Caco-2 (cell line): ENCODE measurements around the gene ATP13A1. TPM values are rescaled to one million over a fixed set of nuclear protein-coding genes. Genes with fewer than 3 reads are reported as not detected.

Source experiments
- BruUV-seq: library from RNA; stranded (reverse); fragments of 400-500 nt; replicated peaks from 2 replicates; lab custom pipeline; 2021; lab: Mats Ljungman, UMichigan
- CTCF ChIA-PET: fragments of 300-600 bp; sonication (Branson Sonifier 250); formaldehyde crosslinking; loops from one replicate; lab custom pipeline; 2022; ENCODE audit warnings: antibody characterized with exemption; lab: Charles Lee
- POLR2A ChIA-PET: fragments of 300-600 bp; sonication (Branson Sonifier 250); formaldehyde crosslinking; loops from one replicate; lab custom pipeline; 2022; ENCODE audit warnings: antibody characterized with exemption; lab: Charles Lee
- DNase-seq, 2 experiments: peaks; one replicate each; pipeline versions ENCODE4 v3.0.0 to v3.0.0-alpha.2; 2020 to 2022
- H3K27me3 ChIP-seq: replicated peaks from 2 replicates; pipeline ENCODE4 v1.6.0; 2011; ENCODE audit warnings: low read length; ENCODE audit not compliant: control insufficient read depth, insufficient read depth
- H3K36me3 ChIP-seq: 2 replicates; pipeline ENCODE4 v1.5.1; 2011; ENCODE audit warnings: low read length; ENCODE audit not compliant: control insufficient read depth, insufficient read depth
- H3K4me1 ChIP-seq: fragments of 250-450 bp; sonication (Bioruptor Pico); 2 replicates; pipeline ENCODE4 v1.5.1; 2020; ENCODE audit warnings: mild to moderate bottlenecking
- H3K4me3 ChIP-seq: 2 replicates; pipeline ENCODE4 v1.5.1; 2011; ENCODE audit warnings: low read depth, mild to moderate bottlenecking, control low read depth, low read length
- H3K9me3 ChIP-seq: fragments of 250-450 bp; sonication (Bioruptor Pico); 2 replicates; pipeline ENCODE4 v1.5.1; 2020; ENCODE audit warnings: mild to moderate bottlenecking, moderate library complexity
- H3K27ac Mint-ChIP-seq: one replicate; pipeline ENCODE4 v1.8.0; 2022; ENCODE audit warnings: mixed read lengths; ENCODE audit not compliant: unreplicated experiment
- H3K27me3 Mint-ChIP-seq: one replicate; pipeline ENCODE4 v1.8.0; 2022; ENCODE audit warnings: mixed read lengths; ENCODE audit not compliant: insufficient read depth, unreplicated experiment
- H3K36me3 Mint-ChIP-seq: one replicate; pipeline ENCODE4 v1.8.0; 2022; ENCODE audit warnings: mild to moderate bottlenecking, mixed read lengths; ENCODE audit not compliant: insufficient read depth, unreplicated experiment
- H3K4me1 Mint-ChIP-seq: one replicate; pipeline ENCODE4 v1.8.0; 2022; ENCODE audit warnings: low read depth, mixed read lengths; ENCODE audit not compliant: unreplicated experiment
- H3K4me3 Mint-ChIP-seq: one replicate; pipeline ENCODE4 v1.8.0; 2022; ENCODE audit warnings: mild to moderate bottlenecking, moderate library complexity, mixed read lengths; ENCODE audit not compliant: unreplicated experiment
- H3K9me3 Mint-ChIP-seq: one replicate; pipeline ENCODE4 v1.8.0; 2022; ENCODE audit warnings: mixed read lengths; ENCODE audit not compliant: unreplicated experiment
- intact Hi-C: fragments of 100-400 bp; cut with micrococcal nuclease; formaldehyde crosslinking; loops from one replicate; pipeline ENCODE4 v1.10.0; 2022; ENCODE audit not compliant: unreplicated experiment
- total RNA-seq: library from RNA; stranded (reverse); gene quantifications from 2 replicates; pipeline ENCODE4 v1.2.3, GENCODE V29; 2022
- TF ChIP-seq, protein P1 (sequence below), 2 experiments: fragments of 200-600 bp in 1 of 2; IDR thresholded peaks; 1 replicate in 1 of 2; 2 replicates in 1 of 2; pipeline versions ENCODE4 v1.5.1 to v1.8.0; 2011 to 2022; ENCODE audit warnings: antibody characterized with exemption in 1 of 2, control low read depth in 1 of 2, inconsistent platforms in 1 of 2, low read depth in 1 of 2, low read length in 1 of 2, mild to moderate bottlenecking in 1 of 2, moderate library complexity in 1 of 2; ENCODE audit not compliant: insufficient read depth in 1 of 2, severe bottlenecking in 1 of 2, unreplicated experiment in 1 of 2

Gene ATP13A1
- total RNA-seq, 1 experiment from 2014 or later, result 83.0 TPM

DNA sequence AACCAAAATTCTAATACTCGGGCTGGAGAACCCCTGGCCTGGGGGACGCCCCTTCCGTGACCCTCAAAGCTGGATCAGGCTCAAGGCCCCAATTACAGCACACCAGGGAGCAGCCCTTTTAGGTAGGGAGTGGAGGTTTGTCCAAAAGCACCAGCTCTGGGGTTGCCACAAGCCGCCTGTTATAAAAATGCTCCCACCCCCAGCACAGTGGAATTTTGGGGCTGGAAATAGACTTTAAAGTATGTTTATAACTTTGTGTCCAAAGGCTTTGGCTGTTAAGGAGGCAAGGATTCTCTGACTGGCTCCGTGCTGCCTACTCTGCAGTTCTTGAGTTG, 19.5 kb downstream of the ATP13A1 start:
- TF ChIP-seq, protein P1, sequence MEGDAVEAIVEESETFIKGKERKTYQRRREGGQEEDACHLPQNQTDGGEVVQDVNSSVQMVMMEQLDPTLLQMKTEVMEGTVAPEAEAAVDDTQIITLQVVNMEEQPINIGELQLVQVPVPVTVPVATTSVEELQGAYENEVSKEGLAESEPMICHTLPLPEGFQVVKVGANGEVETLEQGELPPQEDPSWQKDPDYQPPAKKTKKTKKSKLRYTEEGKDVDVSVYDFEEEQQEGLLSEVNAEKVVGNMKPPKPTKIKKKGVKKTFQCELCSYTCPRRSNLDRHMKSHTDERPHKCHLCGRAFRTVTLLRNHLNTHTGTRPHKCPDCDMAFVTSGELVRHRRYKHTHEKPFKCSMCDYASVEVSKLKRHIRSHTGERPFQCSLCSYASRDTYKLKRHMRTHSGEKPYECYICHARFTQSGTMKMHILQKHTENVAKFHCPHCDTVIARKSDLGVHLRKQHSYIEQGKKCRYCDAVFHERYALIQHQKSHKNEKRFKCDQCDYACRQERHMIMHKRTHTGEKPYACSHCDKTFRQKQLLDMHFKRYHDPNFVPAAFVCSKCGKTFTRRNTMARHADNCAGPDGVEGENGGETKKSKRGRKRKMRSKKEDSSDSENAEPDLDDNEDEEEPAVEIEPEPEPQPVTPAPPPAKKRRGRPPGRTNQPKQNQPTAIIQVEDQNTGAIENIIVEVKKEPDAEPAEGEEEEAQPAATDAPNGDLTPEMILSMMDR (IDR thresholded peaks at IDR 0.05; ENCODE audit: insufficient read depth in 1 of 2, low read depth in 1 of 2, low read length in 1 of 2, severe bottlenecking in 1 of 2, unreplicated experiment in 1 of 2), result peak in 1 of 2 experiments; percentile 3
- no TSS peak for BruUV-seq
- peaks cover 43% of the 10 kb centered on the region for H3K36me3 Mint-ChIP-seq
- H3K4me1 Mint-ChIP-seq, result peaks cover 7% of the 10 kb centered on the region
- Histone ChIP-seq H3K9me3 (no peaks in the 10 kb centered on the region), H3K27me3 (no peaks in the 10 kb centered on the region), H3K36me3 (no peaks in the 10 kb centered on the region; the same call in 1 of the 2 replicates), H3K4me3 (peak overlapping the region; percentile 52; the same call in 1 of the 2 replicates), H3K4me1 (0 out of 2 replicates have a peak, but pooled peaks cover 3% of the 10 kb centered on the region)
- CTCF ChIA-PET, result interaction anchor here (1.0 to 1.5 kb wide), 4 partner anchors 15 to 115 kb away, joined by 3 to 15 read pairs (median 5); partner anchors contain the start of genes LPAR2 and YJEFN3
- H3K4me3 Mint-ChIP-seq, result peak overlapping the region; percentile 87
- H3K27me3 Mint-ChIP-seq, result no peaks in the 10 kb centered on the region
- no peak for DNase-seq
- POLR2A ChIA-PET, result no interaction called here
- H3K9me3 Mint-ChIP-seq, result no peaks in the 10 kb centered on the region
- peak overlapping the region; percentile 95 for H3K27ac Mint-ChIP-seq
- intact Hi-C loops, result no loop called here

DNA sequence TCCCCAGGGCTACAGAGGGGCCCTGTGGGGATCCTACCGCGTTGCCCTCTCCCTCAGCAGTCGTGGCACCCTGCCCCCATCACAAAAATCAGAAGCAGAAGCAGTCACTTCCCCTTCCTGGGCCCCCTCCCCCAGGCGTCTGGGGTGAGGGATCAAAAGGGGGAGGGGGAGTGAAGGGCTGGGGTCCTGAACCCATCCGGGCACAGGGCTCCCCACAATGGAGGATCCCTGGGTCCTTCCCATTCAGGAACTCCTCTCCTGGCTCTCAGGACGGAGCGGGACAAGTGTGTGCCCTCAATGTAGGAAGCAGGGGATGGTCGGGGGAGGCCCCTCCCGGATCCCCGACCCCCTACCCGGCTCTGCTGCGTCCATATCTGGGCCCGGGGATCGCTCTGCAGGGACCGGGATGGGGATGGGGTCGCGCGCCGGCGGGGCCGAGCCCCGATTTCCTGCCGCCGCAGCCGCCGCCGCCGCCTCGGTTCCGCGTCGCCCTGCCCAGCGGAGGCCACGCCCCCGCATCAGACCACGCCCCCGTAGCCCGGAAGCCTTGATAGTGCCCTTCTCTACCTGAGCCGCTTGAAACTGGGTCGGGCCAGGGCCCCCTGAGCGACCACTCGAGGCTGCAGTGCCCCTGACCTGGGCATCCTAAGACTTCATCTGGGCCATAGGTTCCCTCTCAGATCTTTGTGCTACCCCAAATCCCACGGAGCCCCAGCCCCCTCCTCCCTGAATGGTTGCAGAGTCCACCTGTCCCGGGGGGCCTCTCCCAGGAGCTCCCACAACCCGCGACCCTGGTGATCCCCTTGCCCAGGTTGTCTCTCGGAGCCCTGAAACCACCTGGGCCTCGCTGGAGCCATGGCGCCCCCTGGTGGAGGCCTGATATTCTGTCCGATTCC, 20.1 kb downstream of the ATP13A1 start, which contains the start of gene GMIP:
Gene GMIP, minus strand, starts transcription at position 500 of the 896 bp plus-strand sequence. Its CDS starts 128 bp downstream, at position 372.
- BruUV-seq, result no TSS peak
- Mint-ChIP-seq H3K4me1 (peaks cover 7% of the 10 kb centered on the region), H3K9me3 (no peaks in the 10 kb centered on the region), H3K36me3 (peaks cover 43% of the 10 kb centered on the region), H3K27me3 (no peaks in the 10 kb centered on the region), H3K27ac (peak within 1 kb of the TSS; percentile 95), H3K4me3 (peak within 1 kb of the TSS; percentile 87)
- DNase-seq, result peak; percentile 82 to 87
- Histone ChIP-seq H3K4me1 (0 out of 2 replicates have a peak, but pooled peaks cover 3% of the 10 kb centered on the region), H3K4me3 (peak within 1 kb of the TSS; percentile 52), H3K27me3 (no peaks in the 10 kb centered on the region), H3K9me3 (no peaks in the 10 kb centered on the region), H3K36me3 (no peaks in the 10 kb centered on the region; the same call in 1 of the 2 replicates)
- TF ChIP-seq, protein P1 (IDR thresholded peaks at IDR 0.05; ENCODE audit: insufficient read depth in 1 of 2, low read depth in 1 of 2, low read length in 1 of 2, severe bottlenecking in 1 of 2, unreplicated experiment in 1 of 2), result peak; percentile 76 to 83
- ChIA-PET CTCF (interaction anchor here (1.0 to 1.5 kb wide), 4 partner anchors 15 to 114 kb away, joined by 3 to 15 read pairs (median 5); partner anchors contain the start of genes LPAR2 and YJEFN3), POLR2A (no interaction called here)
- intact Hi-C loops, result loop anchor here (1.0 kb wide), 2 partner anchors 15 to 111 kb away; partner anchors contain the start of gene LPAR2

DNA sequence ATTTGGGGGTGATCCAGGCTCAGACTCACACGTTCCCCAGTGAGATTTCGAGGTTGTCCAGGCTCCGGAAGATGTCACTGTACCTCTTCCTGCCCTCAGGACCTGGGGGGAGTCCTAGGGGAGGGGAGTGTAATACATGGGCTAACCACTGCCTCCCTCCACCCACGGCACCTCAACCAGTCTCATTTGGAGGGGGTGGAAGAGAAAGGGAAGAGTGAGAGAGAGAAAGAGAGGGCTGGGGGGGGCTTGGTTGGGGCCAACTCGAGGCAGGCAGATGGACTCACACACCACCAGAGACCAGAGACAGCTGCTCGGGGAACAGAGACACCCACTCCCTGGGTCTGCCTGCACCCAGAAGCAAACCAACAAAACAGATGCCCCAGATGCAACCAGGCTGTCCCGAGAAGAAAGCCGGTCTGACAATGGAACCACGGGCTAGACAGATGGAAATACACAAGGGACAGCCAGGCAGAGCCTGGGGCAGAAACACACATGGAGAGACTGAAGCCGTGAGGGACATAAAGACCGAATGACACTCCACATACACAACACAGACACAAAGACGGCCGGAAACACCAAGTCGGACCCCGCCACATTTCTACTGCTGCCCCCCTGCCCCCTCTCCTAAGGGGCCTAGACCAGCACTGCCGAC, 20.8 kb downstream of the ATP13A1 start:
- H3K9me3 Mint-ChIP-seq, result no peaks in the 10 kb centered on the region
- BruUV-seq, result no TSS peak
- ChIA-PET CTCF (no interaction called here), POLR2A (no interaction called here)
- Histone ChIP-seq H3K27me3 (no peaks in the 10 kb centered on the region), H3K4me3 (peak overlapping the region; percentile 52), H3K4me1 (0 out of 2 replicates have a peak, but pooled peaks cover 3% of the 10 kb centered on the region), H3K36me3 (no peaks in the 10 kb centered on the region; the same call in 1 of the 2 replicates), H3K9me3 (no peaks in the 10 kb centered on the region)
- peaks cover 36% of the 10 kb centered on the region for H3K36me3 Mint-ChIP-seq
- intact Hi-C loops, result loop anchor here (1.0 kb wide), 2 partner anchors 14 to 110 kb away; partner anchors contain the start of gene LPAR2
- H3K27ac Mint-ChIP-seq, result peak overlapping the region; percentile 95
- no peaks in the 10 kb centered on the region for H3K27me3 Mint-ChIP-seq
- H3K4me3 Mint-ChIP-seq, result peak overlapping the region; percentile 87
- TF ChIP-seq, protein P1 (IDR thresholded peaks at IDR 0.05; ENCODE audit: insufficient read depth in 1 of 2, low read depth in 1 of 2, low read length in 1 of 2, severe bottlenecking in 1 of 2, unreplicated experiment in 1 of 2), result no peak
- H3K4me1 Mint-ChIP-seq, result peaks cover 7% of the 10 kb centered on the region
- no peak for DNase-seq
